Gastrocnemius medialis (tissue), 4 donors: ENCODE data around the gene SMTNL2.

Experiments used
- CTCF ChIP-seq, 5 experiments: fragments of 450-650 bp in 3 of 5; fragments of 200-600 bp in 2 of 5; sonication (generic) in 2 of 5; IDR thresholded peaks in 4 of 5; conservative IDR thresholded peaks in 1 of 5; 1 replicate in 4 of 5; 2 replicates in 1 of 5; pipeline ENCODE4 v1.5.1; 2016 to 2019; ENCODE audit warnings: antibody characterized with exemption in 5 of 5, mild to moderate bottlenecking in 3 of 5, moderate library complexity in 3 of 5
- POLR2A ChIP-seq, 2 donors: fragments of 450-650 bp; IDR thresholded peaks; one replicate each; pipeline ENCODE4 v1.6.1; 2017; ENCODE audit warnings: antibody characterized with exemption in 2 of 2, mild to moderate bottlenecking in 2 of 2, moderate library complexity in 2 of 2

- TF ChIP-seq POLR2A (IDR thresholded peaks at IDR 0.05) (no peak), CTCF (IDR thresholded peaks at IDR 0.05 in 4 of 5, conservative IDR thresholded peaks at IDR 0.05 in 1 of 5) (no peak)
These were observed 25.8 kb downstream of the SMTNL2 start for GRCh38 chr17:4610162-4610561.
